WERI-Rb-1 (cell line): ENCODE data around the gene CHRNA9.

Experiments
- DNase-seq: peaks from one replicate; pipeline ENCODE4 v3.0.0-alpha.2; 2020
- H3K27ac ChIP-seq: fragments of 250-450 bp; sonication (Bioruptor Pico); 2 replicates; pipeline ENCODE4 v1.5.1; 2020; ENCODE audit warnings: mild to moderate bottlenecking, moderate library complexity
- H3K27me3 ChIP-seq: fragments of 250-450 bp; sonication (Bioruptor Pico); 2 replicates; pipeline ENCODE4 v1.5.1; 2021; ENCODE audit warnings: mild to moderate bottlenecking, low read depth, moderate library complexity; ENCODE audit not compliant: insufficient read depth, severe bottlenecking
- H3K36me3 ChIP-seq: fragments of 250-450 bp; sonication (Bioruptor Pico); 2 replicates; pipeline ENCODE4 v1.5.1; 2020; ENCODE audit warnings: mild to moderate bottlenecking, moderate library complexity
- H3K4me3 ChIP-seq: 2 replicates; pipeline ENCODE4 v1.5.1; 2011; ENCODE audit warnings: low read depth, mild to moderate bottlenecking, control low read depth, low read length
- H3K9me3 ChIP-seq: fragments of 250-450 bp; sonication (Bioruptor Pico); 2 replicates; pipeline ENCODE4 v1.5.1; 2021; ENCODE audit warnings: mild to moderate bottlenecking, moderate library complexity; ENCODE audit not compliant: severe bottlenecking
- TF ChIP-seq, protein P1 (sequence below): IDR thresholded peaks from 2 replicates; pipeline ENCODE4 v1.5.1; 2011; ENCODE audit warnings: low read depth, mild to moderate bottlenecking, control low read depth, inconsistent platforms, low read length

CHRNA9 gene

GRCh38 chr4:40399578-40399977, 64.4 kb downstream of the CHRNA9 start:
- TF ChIP-seq, protein P1, sequence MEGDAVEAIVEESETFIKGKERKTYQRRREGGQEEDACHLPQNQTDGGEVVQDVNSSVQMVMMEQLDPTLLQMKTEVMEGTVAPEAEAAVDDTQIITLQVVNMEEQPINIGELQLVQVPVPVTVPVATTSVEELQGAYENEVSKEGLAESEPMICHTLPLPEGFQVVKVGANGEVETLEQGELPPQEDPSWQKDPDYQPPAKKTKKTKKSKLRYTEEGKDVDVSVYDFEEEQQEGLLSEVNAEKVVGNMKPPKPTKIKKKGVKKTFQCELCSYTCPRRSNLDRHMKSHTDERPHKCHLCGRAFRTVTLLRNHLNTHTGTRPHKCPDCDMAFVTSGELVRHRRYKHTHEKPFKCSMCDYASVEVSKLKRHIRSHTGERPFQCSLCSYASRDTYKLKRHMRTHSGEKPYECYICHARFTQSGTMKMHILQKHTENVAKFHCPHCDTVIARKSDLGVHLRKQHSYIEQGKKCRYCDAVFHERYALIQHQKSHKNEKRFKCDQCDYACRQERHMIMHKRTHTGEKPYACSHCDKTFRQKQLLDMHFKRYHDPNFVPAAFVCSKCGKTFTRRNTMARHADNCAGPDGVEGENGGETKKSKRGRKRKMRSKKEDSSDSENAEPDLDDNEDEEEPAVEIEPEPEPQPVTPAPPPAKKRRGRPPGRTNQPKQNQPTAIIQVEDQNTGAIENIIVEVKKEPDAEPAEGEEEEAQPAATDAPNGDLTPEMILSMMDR: no peak
- H3K27me3 ChIP-seq: no peaks in the 10 kb centered on the region
- H3K9me3 ChIP-seq: no peaks in the 10 kb centered on the region
- DNase-seq: no peak
- H3K4me3 ChIP-seq: no peak overlapping the region
- no peaks in the 10 kb centered on the region for H3K36me3 ChIP-seq
- H3K27ac ChIP-seq: no peak overlapping the region

GRCh38 chr4:40401096-40401495, 66.0 kb downstream of the CHRNA9 start:
- DNase-seq: no peak
- Histone ChIP-seq H3K27me3 (no peaks in the 10 kb centered on the region), H3K27ac (no peak overlapping the region), H3K4me3 (no peak overlapping the region), H3K36me3 (no peaks in the 10 kb centered on the region), H3K9me3 (peaks cover 3% of the 10 kb centered on the region)
- TF ChIP-seq, protein P1: no peak

DNA sequence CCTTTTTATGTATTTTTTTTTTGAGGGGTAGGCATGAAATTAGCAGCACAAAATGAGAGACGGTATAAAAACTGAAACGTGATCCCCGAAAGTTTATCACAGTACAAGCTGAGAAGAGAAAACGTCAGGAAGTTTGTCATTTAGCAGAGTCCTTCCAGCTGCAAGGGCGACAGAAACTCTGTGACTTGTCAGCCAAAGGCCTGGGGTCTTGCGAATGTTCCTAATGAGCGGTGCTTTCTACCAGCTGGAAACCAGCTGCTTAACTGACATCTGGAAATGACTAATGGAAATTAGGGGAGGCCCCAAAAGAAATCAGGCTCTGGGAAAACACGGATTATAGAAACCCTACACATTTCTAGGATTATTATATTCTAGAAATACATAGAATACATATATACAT, 66.5 kb downstream of the CHRNA9 start:
- no peak for DNase-seq
- Histone ChIP-seq H3K4me3 (no peak overlapping the region), H3K27ac (no peak overlapping the region), H3K36me3 (no peaks in the 10 kb centered on the region), H3K9me3 (peaks cover 8% of the 10 kb centered on the region), H3K27me3 (no peaks in the 10 kb centered on the region)
- TF ChIP-seq, protein P1: no peak

- Histone ChIP-seq H3K27me3 (no peaks in the 10 kb centered on the region), H3K9me3 (peaks cover 14% of the 10 kb centered on the region), H3K36me3 (no peaks in the 10 kb centered on the region), H3K4me3 (no peak overlapping the region), H3K27ac (no peak overlapping the region)
- TF ChIP-seq, protein P1: no peak
- DNase-seq: no peak
These were observed 67.4 kb downstream of the CHRNA9 start for GRCh38 chr4:40402556-40402955.

- Histone ChIP-seq H3K36me3 (no peaks in the 10 kb centered on the region), H3K9me3 (peaks cover 14% of the 10 kb centered on the region)
These were observed 67.9 kb downstream of the CHRNA9 start for GRCh38 chr4:40403081-40403480.

More at GRCh38 chr4:40403081-40403480, 67.9 kb downstream of the CHRNA9 start:
- Histone ChIP-seq H3K27me3 (no peaks in the 10 kb centered on the region), H3K27ac (no peak overlapping the region), H3K4me3 (no peak overlapping the region)
- no peak for DNase-seq
- TF ChIP-seq, protein P1: no peak
